BLaER1 treated with 17β-estradiol and CSF1 and Interleukin-3, amounts not matched to agents 10 nM and 100 nM (cell line): ENCODE data around the gene ADORA1.

Experiments used
- H3K27ac ChIP-seq, 11 experiments: shearing (Covaris generic); formaldehyde crosslinking; 2 replicates each; pipeline ENCODE4 v1.8.1; 2022
- H3K27me3 ChIP-seq, 11 experiments: shearing (Covaris generic); formaldehyde crosslinking; 2 replicates each; pipeline ENCODE4 v1.8.1; 2022
- H3K36me3 ChIP-seq, 11 experiments: shearing (Covaris generic); formaldehyde crosslinking; 2 replicates each; pipeline ENCODE4 v1.8.1; 2022
- H3K4me1 ChIP-seq, 10 experiments: shearing (Covaris generic); formaldehyde crosslinking; 2 replicates each; pipeline ENCODE4 v1.8.1; 2022
- H3K4me2 ChIP-seq, 11 experiments: shearing (Covaris generic); formaldehyde crosslinking; 2 replicates each; pipeline ENCODE4 v1.8.1; 2022
- H3K4me3 ChIP-seq, 10 experiments: shearing (Covaris generic); formaldehyde crosslinking; 2 replicates each; pipeline ENCODE4 v1.8.1; 2022
- H3K9ac ChIP-seq, 11 experiments: shearing (Covaris generic); formaldehyde crosslinking; 2 replicates each; pipeline ENCODE4 v1.8.1; 2022
- H3K9me3 ChIP-seq, 11 experiments: shearing (Covaris generic); formaldehyde crosslinking; replicated peaks in 1 of 11; 2 replicates each; pipeline ENCODE4 v1.8.1; 2022
- H4K20me1 ChIP-seq, 11 experiments: shearing (Covaris generic); formaldehyde crosslinking; 2 replicates each; pipeline ENCODE4 v1.8.1; 2022
- Cebpa-rat ChIP-seq, 11 experiments: shearing (Covaris generic); IDR thresholded peaks; 2 replicates each; pipeline ENCODE4 v1.8.1; 2022

Gene ADORA1

GRCh38 chr1:203139976-203140475 is 12.5 kb downstream of the ADORA1 start:
- Histone ChIP-seq H3K9ac (no peak overlapping the region), H3K36me3 (no peaks in the 10 kb centered on the region), H3K27me3 (0 out of 22 replicates have a peak, but pooled peaks cover 0 to 5% (median 0%) of the 10 kb centered on the region in 11 experiments), H3K4me3 (no peak overlapping the region), H4K20me1 (peaks cover 0 to 10% (median 0%) of the 10 kb centered on the region in 11 experiments; a peak in 2 of 22 replicates), H3K4me2 (peak overlapping the region in 3 of 11 experiments; percentile 33 to 93 (median 64); a peak in 2 of 22 replicates), H3K27ac (no peak overlapping the region), H3K9me3 (peaks cover 0 to 5% (median 0%) of the 10 kb centered on the region in 11 experiments; a peak in 1 of 22 replicates), H3K4me1 (peaks cover 46 to 83% (median 71%) of the 10 kb centered on the region in 10 experiments)
- no peak for TF ChIP-seq Cebpa-rat (IDR thresholded peaks at IDR 0.05)

DNA sequence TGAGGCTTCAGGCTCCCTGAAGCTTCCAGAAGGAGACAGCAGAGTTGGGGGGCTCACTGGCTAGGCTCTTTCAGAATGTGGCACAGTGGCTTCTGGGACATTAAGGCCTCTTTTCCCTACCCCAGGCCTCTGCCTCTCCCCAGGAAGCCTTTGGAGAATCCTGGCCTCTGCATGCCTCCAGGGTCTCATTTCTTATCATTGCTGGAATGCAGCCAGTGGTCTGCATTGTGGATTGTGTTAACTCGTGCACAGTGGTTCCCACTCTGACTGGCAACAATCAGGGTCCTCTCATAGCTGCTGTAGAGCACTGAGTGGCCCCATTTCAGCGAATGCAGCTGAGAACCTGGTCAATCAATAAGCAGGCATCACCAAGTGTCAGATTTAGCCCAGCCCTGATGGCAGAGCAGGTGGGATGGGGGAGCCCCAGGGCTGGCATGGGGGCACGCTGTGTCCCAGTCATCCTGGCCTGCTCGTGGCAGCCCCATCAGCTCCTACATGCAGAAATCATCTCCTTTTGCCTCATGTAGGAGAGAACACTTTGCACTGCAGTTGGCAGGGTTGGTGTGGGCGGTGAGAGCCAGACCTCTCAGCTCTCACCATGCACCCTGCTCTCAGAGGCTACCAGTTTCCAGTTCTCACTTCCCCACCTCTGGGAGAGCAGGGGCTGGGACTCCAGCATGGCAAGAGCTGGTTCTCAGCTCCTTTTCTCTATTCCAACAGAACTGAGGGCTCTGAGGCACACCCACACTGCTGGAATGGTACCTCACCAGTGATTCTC is 13.4 kb downstream of the ADORA1 start:
- Histone ChIP-seq H3K4me1 (peaks cover 45 to 83% (median 71%) of the 10 kb centered on the region in 10 experiments), H3K4me2 (peak overlapping the region; percentile 15 to 93 (median 51); a peak in 20 of 22 replicates), H4K20me1 (peaks cover 0 to 7% (median 0%) of the 10 kb centered on the region in 11 experiments; a peak in 2 of 22 replicates), H3K36me3 (no peaks in the 10 kb centered on the region), H3K4me3 (no peak overlapping the region), H3K9me3 (peaks cover 0 to 5% (median 0%) of the 10 kb centered on the region in 11 experiments; a peak in 1 of 22 replicates), H3K9ac (no peak overlapping the region), H3K27me3 (0 out of 22 replicates have a peak, but pooled peaks cover 0 to 5% (median 0%) of the 10 kb centered on the region in 11 experiments), H3K27ac (no peak overlapping the region)
- no peak for TF ChIP-seq Cebpa-rat (IDR thresholded peaks at IDR 0.05)

DNA sequence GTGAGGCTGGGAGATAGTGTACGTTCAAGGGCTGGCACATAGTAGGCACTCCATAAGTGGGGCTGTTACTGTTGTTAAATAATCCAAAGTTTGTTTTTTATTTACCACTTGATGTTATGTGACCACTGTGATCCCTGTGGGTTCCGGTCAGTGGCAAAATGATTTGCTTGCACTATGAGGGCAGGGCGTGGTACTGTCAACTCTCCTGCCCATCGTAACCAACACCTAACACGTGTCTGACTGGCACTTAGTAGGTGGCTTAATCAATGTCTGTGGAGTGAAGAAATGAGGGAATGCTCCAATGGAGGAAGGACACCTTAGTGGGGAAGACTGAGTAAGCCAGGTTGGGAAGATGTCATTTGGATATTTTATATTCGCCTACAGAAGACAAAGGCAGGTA is 14.6 kb downstream of the ADORA1 start:
- TF ChIP-seq Cebpa-rat (IDR thresholded peaks at IDR 0.05) = no peak
- H3K4me2 ChIP-seq = peak overlapping the region in 9 of 11 experiments; percentile 50 to 93 (median 64); a peak in 16 of 22 replicates
- H3K27ac ChIP-seq = 0 out of 22 replicates have a peak overlapping the region, but pooled peaks of 1 of the 11 experiments have one; percentile 24
- no peak overlapping the region for H3K9ac ChIP-seq
- peaks cover 0 to 5% (median 0%) of the 10 kb centered on the region in 11 experiments; a peak in 1 of 22 replicates for H3K9me3 ChIP-seq
- H4K20me1 ChIP-seq = no peaks in the 10 kb centered on the region
- H3K4me1 ChIP-seq = peaks cover 38 to 83% (median 72%) of the 10 kb centered on the region in 10 experiments
- H3K27me3 ChIP-seq = 0 out of 22 replicates have a peak, but pooled peaks cover 0 to 5% (median 0%) of the 10 kb centered on the region in 11 experiments
- H3K4me3 ChIP-seq = no peak overlapping the region
- H3K36me3 ChIP-seq = no peaks in the 10 kb centered on the region

DNA sequence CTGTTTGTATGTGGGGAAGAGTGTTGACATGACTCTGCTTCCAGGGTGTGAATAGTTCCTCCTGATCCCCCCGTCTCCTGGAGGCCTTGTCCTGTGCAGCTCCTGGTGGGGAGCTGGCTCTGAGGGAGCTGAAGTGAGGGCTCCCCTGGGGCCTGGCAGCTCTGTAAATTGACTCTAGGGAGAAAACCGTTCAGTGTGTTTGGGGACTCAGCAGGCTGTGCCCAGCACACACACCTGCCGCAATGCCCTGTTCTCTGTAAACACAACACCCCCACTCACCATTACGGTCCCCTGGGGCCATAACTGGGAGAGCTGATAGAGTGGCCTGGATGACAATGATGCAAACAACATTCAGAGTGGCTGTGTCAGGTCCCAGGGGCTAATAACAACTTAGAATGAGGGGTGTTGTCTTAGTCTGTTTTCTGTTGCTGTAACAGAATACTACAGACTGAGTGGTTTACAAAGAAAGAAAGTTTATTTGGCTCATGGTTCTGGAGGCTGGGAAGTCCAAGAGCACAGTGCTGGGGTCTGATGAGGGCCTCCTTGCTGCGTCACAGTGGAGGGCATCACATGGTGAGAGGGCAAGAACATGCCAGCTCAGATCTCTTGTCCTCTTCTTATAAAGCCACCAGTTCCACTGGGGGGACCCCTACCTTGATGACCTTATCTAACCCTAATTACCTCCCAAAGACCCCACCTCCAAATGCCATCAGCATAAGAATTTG is 15.3 kb downstream of the ADORA1 start:
- Histone ChIP-seq H3K4me3 (peak overlapping the region in 1 of 10 experiments; percentile 4; a peak in 2 of 20 replicates), H3K9ac (peak overlapping the region in 3 of 11 experiments; percentile 1 to 25 (median 12); a peak in 1 of 22 replicates), H3K36me3 (no peaks in the 10 kb centered on the region), H3K27me3 (0 out of 22 replicates have a peak, but pooled peaks cover 0 to 5% (median 0%) of the 10 kb centered on the region in 11 experiments), H4K20me1 (no peaks in the 10 kb centered on the region), H3K27ac (peak overlapping the region in 2 of 11 experiments; percentile 24 to 58; a peak in 3 of 22 replicates), H3K4me1 (peaks cover 37 to 87% (median 76%) of the 10 kb centered on the region in 10 experiments), H3K4me2 (peak overlapping the region; percentile 15 to 93 (median 57); a peak in 19 of 22 replicates), H3K9me3 (peaks cover 0 to 5% (median 0%) of the 10 kb centered on the region in 11 experiments; a peak in 1 of 22 replicates)
- TF ChIP-seq Cebpa-rat (IDR thresholded peaks at IDR 0.05) = no peak

DNA sequence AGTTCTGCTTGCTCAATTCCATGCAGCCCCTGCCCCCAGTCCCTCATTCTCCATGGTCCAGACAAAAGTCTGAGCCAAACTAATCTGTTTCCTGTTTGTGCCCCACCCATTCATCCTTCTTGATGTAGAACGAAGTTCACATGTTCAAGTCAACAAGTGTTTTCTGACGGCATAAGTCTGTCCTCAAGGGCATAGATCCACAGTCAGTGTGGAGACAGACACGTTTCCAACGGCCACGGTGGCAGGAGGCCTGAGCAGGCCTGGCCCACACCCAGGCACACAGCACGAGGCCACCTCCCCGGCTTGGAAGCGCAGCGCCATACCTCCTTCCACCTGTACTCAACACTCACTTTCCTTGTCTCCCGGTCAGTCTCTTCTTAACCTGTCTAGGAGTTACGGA is 16.1 kb downstream of the ADORA1 start:
- Histone ChIP-seq H3K9ac (no peak overlapping the region), H3K27me3 (0 out of 22 replicates have a peak, but pooled peaks cover 0 to 5% (median 0%) of the 10 kb centered on the region in 11 experiments), H3K36me3 (no peaks in the 10 kb centered on the region), H3K4me3 (no peak overlapping the region), H3K27ac (peak overlapping the region in 2 of 11 experiments; percentile 24 to 58; a peak in 1 of 22 replicates), H3K4me2 (peak overlapping the region; percentile 15 to 93 (median 57); a peak in 21 of 22 replicates), H3K9me3 (peaks cover 0 to 5% (median 0%) of the 10 kb centered on the region in 11 experiments; a peak in 1 of 22 replicates), H4K20me1 (no peaks in the 10 kb centered on the region), H3K4me1 (peaks cover 37 to 95% (median 83%) of the 10 kb centered on the region in 10 experiments)
- no peak for TF ChIP-seq Cebpa-rat (IDR thresholded peaks at IDR 0.05)

- Histone ChIP-seq H3K9me3 (peaks cover 0 to 5% (median 0%) of the 10 kb centered on the region in 11 experiments; a peak in 1 of 22 replicates), H3K4me2 (peak overlapping the region in 8 of 11 experiments; percentile 54 to 93 (median 70); a peak in 14 of 22 replicates), H3K36me3 (no peaks in the 10 kb centered on the region), H3K27ac (no peak overlapping the region; a peak in 1 of 22 replicates), H3K9ac (no peak overlapping the region), H4K20me1 (no peaks in the 10 kb centered on the region), H3K27me3 (0 out of 22 replicates have a peak, but pooled peaks cover 0 to 5% (median 0%) of the 10 kb centered on the region in 11 experiments), H3K4me1 (peaks cover 45 to 100% (median 90%) of the 10 kb centered on the region in 10 experiments), H3K4me3 (no peak overlapping the region)
- TF ChIP-seq Cebpa-rat (IDR thresholded peaks at IDR 0.05) = no peak
Observed at GRCh38 chr1:203144661-203145060, 17.1 kb downstream of the ADORA1 start.

- peaks cover 52 to 100% (median 98%) of the 10 kb centered on the region in 10 experiments for H3K4me1 ChIP-seq
Observed at GRCh38 chr1:203145321-203146041, 18.0 kb downstream of the ADORA1 start.

More at GRCh38 chr1:203145321-203146041, 18.0 kb downstream of the ADORA1 start:
- Histone ChIP-seq H3K4me3 (no peak overlapping the region), H3K4me2 (peak overlapping the region; percentile 47 to 93 (median 69)), H3K27me3 (0 out of 22 replicates have a peak, but pooled peaks cover 0 to 5% (median 0%) of the 10 kb centered on the region in 11 experiments), H3K27ac (peak overlapping the region in 3 of 11 experiments; percentile 22 to 40 (median 22); a peak in 2 of 22 replicates), H3K9me3 (peaks cover 0 to 5% (median 0%) of the 10 kb centered on the region in 11 experiments; a peak in 1 of 22 replicates), H3K36me3 (no peaks in the 10 kb centered on the region), H4K20me1 (no peaks in the 10 kb centered on the region), H3K9ac (peak overlapping the region in 2 of 11 experiments; percentile 11 to 35; a peak in 2 of 22 replicates)
- TF ChIP-seq Cebpa-rat (IDR thresholded peaks at IDR 0.05) = no peak
